ENCODE data around the gene BCL10. TPM values are rescaled to one million over a fixed set of nuclear protein-coding genes. Genes with fewer than 3 reads are reported as not detected.

BCL10 gene
- total RNA-seq, 2 experiments from 2014 or later: 50.0 to 52.0 TPM

GRCh38 chr1:85225624-85226380 is 50.6 kb downstream of the BCL10 start:
- POLR2A ChIA-PET: no interaction called here

GRCh38 chr1:85224734-85225623 is 51.5 kb downstream of the BCL10 start:
- H3K4me1 Mint-ChIP-seq (ENCODE audit: low read depth): no peaks in the 10 kb centered on the region
- H3K36me3 ChIP-seq (ENCODE audit: insufficient read depth, low read length): no peaks in the 10 kb centered on the region
- ATAC-seq (ENCODE audit: poor library complexity) (no peak), DNase-seq (no peak)
- H3K36me3 Mint-ChIP-seq (ENCODE audit: low read depth): no peaks in the 10 kb centered on the region
- peaks cover 4% of the 10 kb centered on the region for H3K27me3 Mint-ChIP-seq
- no peak overlapping the region for H3K4me3 ChIP-seq (ENCODE audit: low read length)
- intact Hi-C loops (cut with DNase I, micrococcal nuclease): no loop called here
- H3K9me3 ChIP-seq (ENCODE audit: control insufficient read depth in 1 of 2, insufficient read depth in 1 of 2, low read length in 2 of 2): no peaks in the 10 kb centered on the region
- no peak overlapping the region for H3K4me3 Mint-ChIP-seq
- H3K27ac ChIP-seq (ENCODE audit: low read depth in 1 of 2, low read length in 2 of 2): no peak overlapping the region
- no peaks in the 10 kb centered on the region for H3K27me3 ChIP-seq (ENCODE audit: control insufficient read depth in 1 of 2, insufficient read depth in 2 of 2, low read length in 2 of 2)
- no peak overlapping the region for H3K27ac Mint-ChIP-seq
- no peaks in the 10 kb centered on the region for H3K9me3 Mint-ChIP-seq
- TF ChIP-seq CTCF (IDR thresholded peaks at IDR 0.05): no peak
- ChIA-PET CTCF (interaction anchor here (1.2 kb wide), 1 partner anchor 9 kb away, joined by 3 read pairs; no protein-coding TSS in a partner anchor), POLR2A (interaction anchor here (1.0 to 1.1 kb wide), 2 partner anchors 15 to 24 kb away, joined by 3 to 4 read pairs; partner anchors contain the start of gene SYDE2)
- no peaks in the 10 kb centered on the region for H3K4me1 ChIP-seq (ENCODE audit: insufficient read depth, low read length)

More at GRCh38 chr1:85225624-85226380, 50.6 kb downstream of the BCL10 start:
- H3K9me3 Mint-ChIP-seq: no peaks in the 10 kb centered on the region
- Histone ChIP-seq H3K36me3 (ENCODE audit: insufficient read depth, low read length) (no peaks in the 10 kb centered on the region), H3K27ac (ENCODE audit: low read depth in 1 of 2, low read length in 2 of 2) (no peak overlapping the region), H3K4me3 (ENCODE audit: low read length) (no peak overlapping the region), H3K27me3 (ENCODE audit: control insufficient read depth in 1 of 2, insufficient read depth in 2 of 2, low read length in 2 of 2) (no peaks in the 10 kb centered on the region), H3K9me3 (ENCODE audit: control insufficient read depth in 1 of 2, insufficient read depth in 1 of 2, low read length in 2 of 2) (no peaks in the 10 kb centered on the region), H3K4me1 (ENCODE audit: insufficient read depth, low read length) (no peaks in the 10 kb centered on the region)
- no peaks in the 10 kb centered on the region for H3K4me1 Mint-ChIP-seq (ENCODE audit: low read depth)
- CTCF ChIA-PET: interaction anchor here (1.2 kb wide), 1 partner anchor 10 kb away, joined by 3 read pairs; no protein-coding TSS in a partner anchor
- ATAC-seq (ENCODE audit: poor library complexity) (no peak), DNase-seq (no peak)
- no peaks in the 10 kb centered on the region for H3K27me3 Mint-ChIP-seq
- H3K4me3 Mint-ChIP-seq: no peak overlapping the region
- H3K36me3 Mint-ChIP-seq (ENCODE audit: low read depth): no peaks in the 10 kb centered on the region
- no peak for TF ChIP-seq CTCF (IDR thresholded peaks at IDR 0.05)
- no peak overlapping the region for H3K27ac Mint-ChIP-seq
- intact Hi-C loops (cut with DNase I, micrococcal nuclease): no loop called here

- no peaks in the 10 kb centered on the region for H3K9me3 Mint-ChIP-seq
- no peak overlapping the region for H3K27ac Mint-ChIP-seq
- H3K4me1 ChIP-seq (ENCODE audit: insufficient read depth, low read length): no peaks in the 10 kb centered on the region
- H3K9me3 ChIP-seq (ENCODE audit: control insufficient read depth in 1 of 2, insufficient read depth in 1 of 2, low read length in 2 of 2): no peaks in the 10 kb centered on the region
- H3K4me3 ChIP-seq (ENCODE audit: low read length): no peak overlapping the region
- no peak for TF ChIP-seq CTCF (IDR thresholded peaks at IDR 0.05)
- POLR2A ChIA-PET: interaction anchor here (1.0 to 1.1 kb wide), 2 partner anchors 14 to 24 kb away, joined by 3 to 4 read pairs; partner anchors contain the start of gene SYDE2
- CTCF ChIA-PET: interaction anchor here (1.2 kb wide), 2 partner anchors 8 to 35 kb away, joined by 3 read pairs; partner anchors contain the start of gene C1orf52
- no peak overlapping the region for H3K4me3 Mint-ChIP-seq
- intact Hi-C loops (cut with DNase I, micrococcal nuclease): no loop called here
- no peaks in the 10 kb centered on the region for H3K36me3 Mint-ChIP-seq (ENCODE audit: low read depth)
- H3K27ac ChIP-seq (ENCODE audit: low read depth in 1 of 2, low read length in 2 of 2): no peak overlapping the region
- DNase-seq (no peak), ATAC-seq (ENCODE audit: poor library complexity) (no peak)
- H3K4me1 Mint-ChIP-seq (ENCODE audit: low read depth): no peaks in the 10 kb centered on the region
- H3K27me3 Mint-ChIP-seq: peaks cover 9% of the 10 kb centered on the region
- no peaks in the 10 kb centered on the region for H3K36me3 ChIP-seq (ENCODE audit: insufficient read depth, low read length)
- H3K27me3 ChIP-seq (ENCODE audit: control insufficient read depth in 1 of 2, insufficient read depth in 2 of 2, low read length in 2 of 2): no peaks in the 10 kb centered on the region
Observed at GRCh38 chr1:85224295-85224694, 52.1 kb downstream of the BCL10 start.
